Adrenal gland (tissue), 5 donors: ENCODE measurements around the gene ALOX15B.

ENCODE experiments used
- POLR2A ChIP-seq, 2 donors: fragments of 450-650 bp; IDR thresholded peaks; one replicate each; pipeline ENCODE4 v1.6.1; 2017; ENCODE audit warnings: antibody characterized with exemption in 2 of 2, mild to moderate bottlenecking in 2 of 2, moderate library complexity in 1 of 2
- TF ChIP-seq, protein P1 (sequence below), 6 experiments: fragments of 450-650 bp in 4 of 6; fragments of 200-600 bp in 2 of 6; sonication (generic) in 1 of 6; IDR thresholded peaks; 1 replicate in 5 of 6; 2 replicates in 1 of 6; pipeline versions ENCODE4 v1.5.1 to v1.8.0; 2016 to 2021; ENCODE audit warnings: antibody characterized with exemption in 6 of 6, mild to moderate bottlenecking in 2 of 6, moderate library complexity in 1 of 6
- donor health status: DM: no; HTN: no; CAD: no.

DNA sequence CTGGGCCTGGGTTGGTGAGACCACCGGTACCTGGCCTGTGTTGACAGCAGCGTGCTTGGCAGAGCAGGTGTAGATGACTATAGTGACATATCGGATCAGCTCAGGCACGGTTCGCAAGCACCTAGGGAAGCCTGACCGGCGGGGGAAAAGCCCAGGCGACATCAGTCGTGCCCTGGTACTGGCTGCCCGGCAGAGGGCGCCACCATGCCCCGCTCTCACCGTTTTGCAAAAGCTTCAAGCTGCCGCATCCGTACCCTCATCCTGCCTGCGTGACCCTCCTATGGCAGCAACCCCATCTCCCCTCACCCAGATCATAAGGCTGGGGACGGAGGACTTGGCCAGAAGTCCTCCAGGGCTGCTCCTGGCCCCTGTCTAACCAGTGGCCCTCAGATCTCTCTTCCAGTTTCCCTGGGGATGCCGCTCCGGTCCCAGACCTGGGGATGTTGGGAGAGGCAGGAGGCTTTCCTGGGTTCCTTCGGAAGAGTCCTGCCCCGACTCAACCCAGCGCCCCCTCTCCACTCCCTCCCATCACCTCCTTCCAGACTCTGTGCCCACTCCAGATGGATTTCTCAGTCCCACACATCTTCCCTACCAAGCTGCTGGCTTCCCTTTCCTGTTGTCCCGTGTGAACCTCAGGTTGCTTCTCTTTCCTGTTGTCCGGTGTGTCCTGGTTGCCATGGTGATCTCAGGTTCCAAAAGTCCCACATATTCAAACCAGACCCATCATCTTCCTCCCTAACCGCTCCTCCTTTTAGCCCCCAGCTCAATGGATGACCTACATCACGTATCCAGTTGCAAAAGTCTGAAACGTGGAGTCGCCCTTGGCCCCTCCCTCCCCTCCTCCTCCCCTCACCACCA, 35.0 kb downstream of the ALOX15B start:
- TF ChIP-seq, protein P1, sequence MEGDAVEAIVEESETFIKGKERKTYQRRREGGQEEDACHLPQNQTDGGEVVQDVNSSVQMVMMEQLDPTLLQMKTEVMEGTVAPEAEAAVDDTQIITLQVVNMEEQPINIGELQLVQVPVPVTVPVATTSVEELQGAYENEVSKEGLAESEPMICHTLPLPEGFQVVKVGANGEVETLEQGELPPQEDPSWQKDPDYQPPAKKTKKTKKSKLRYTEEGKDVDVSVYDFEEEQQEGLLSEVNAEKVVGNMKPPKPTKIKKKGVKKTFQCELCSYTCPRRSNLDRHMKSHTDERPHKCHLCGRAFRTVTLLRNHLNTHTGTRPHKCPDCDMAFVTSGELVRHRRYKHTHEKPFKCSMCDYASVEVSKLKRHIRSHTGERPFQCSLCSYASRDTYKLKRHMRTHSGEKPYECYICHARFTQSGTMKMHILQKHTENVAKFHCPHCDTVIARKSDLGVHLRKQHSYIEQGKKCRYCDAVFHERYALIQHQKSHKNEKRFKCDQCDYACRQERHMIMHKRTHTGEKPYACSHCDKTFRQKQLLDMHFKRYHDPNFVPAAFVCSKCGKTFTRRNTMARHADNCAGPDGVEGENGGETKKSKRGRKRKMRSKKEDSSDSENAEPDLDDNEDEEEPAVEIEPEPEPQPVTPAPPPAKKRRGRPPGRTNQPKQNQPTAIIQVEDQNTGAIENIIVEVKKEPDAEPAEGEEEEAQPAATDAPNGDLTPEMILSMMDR (IDR thresholded peaks at IDR 0.05): peak; percentile 63 to 88 (median 70)
- no peak for TF ChIP-seq POLR2A (IDR thresholded peaks at IDR 0.05)
